H1 (cell line): ENCODE measurements around the gene CNRIP1. TPM values are rescaled to one million over a fixed set of nuclear protein-coding genes. Genes with fewer than 3 reads are reported as not detected.

Experiments
- CTCF ChIA-PET: fragments of 300-600 bp; sonication (Branson Sonifier 250); formaldehyde crosslinking; loops from one replicate; lab custom pipeline; 2021; ENCODE audit not compliant: partially characterized antibody; lab: Charles Lee
- POLR2A ChIA-PET: fragments of 300-600 bp; sonication (Branson Sonifier 250); formaldehyde crosslinking; loops from one replicate; lab custom pipeline; 2021; ENCODE audit warnings: inconsistent platforms; ENCODE audit not compliant: partially characterized antibody; lab: Charles Lee
- DNase-seq, 2 experiments: peaks; one replicate each; pipeline versions ENCODE4 v3.0.0 to v3.0.0-alpha.2; 2010 to 2022; ENCODE audit warnings: low spot score in 2 of 2, low read depth in 1 of 2, mixed read lengths in 1 of 2
- FAIRE-seq: peaks from 2 replicates; lab custom pipeline; 2011; peaks lifted over from hg19 to GRCh38; lab: Jason Lieb, UNC
- H2AFZ ChIP-seq: 2 replicates; pipeline ENCODE4 v1.8.1; 2012; ENCODE audit warnings: low read length, inconsistent platforms
- H2AK5ac ChIP-seq: 2 replicates; pipeline ENCODE4 v1.6.1; 2013; ENCODE audit warnings: low read depth, low read length
- H2BK120ac ChIP-seq: replicated peaks from 2 replicates; pipeline ENCODE3; 2013; ENCODE audit warnings: low read depth, low read length, inconsistent platforms
- H2BK12ac ChIP-seq: 2 replicates; pipeline ENCODE4 v1.6.1; 2013; ENCODE audit warnings: low read depth, low read length
- H2BK15ac ChIP-seq: 2 replicates; pipeline ENCODE4 v1.6.1; 2013; ENCODE audit warnings: low read length
- H2BK20ac ChIP-seq: 2 replicates; pipeline ENCODE4 v1.6.1; 2013; ENCODE audit warnings: low read length
- H2BK5ac ChIP-seq: 2 replicates; pipeline ENCODE4 v1.6.1; 2013; ENCODE audit warnings: low read depth, low read length
- H3K14ac ChIP-seq: 2 replicates; pipeline ENCODE4 v1.6.1; 2013; ENCODE audit warnings: inconsistent platforms; ENCODE audit not compliant: insufficient read length
- H3K18ac ChIP-seq: 2 replicates; pipeline ENCODE4 v1.6.1; 2013; ENCODE audit warnings: low read length; ENCODE audit errors: extremely low read depth
- H3K23ac ChIP-seq: 2 replicates; pipeline ENCODE4 v1.6.1; 2013; ENCODE audit warnings: inconsistent platforms; ENCODE audit not compliant: insufficient read length
- H3K23me2 ChIP-seq: 2 replicates; pipeline ENCODE4 v1.6.1; 2013; ENCODE audit warnings: low read depth, low read length
- H3K27ac ChIP-seq: 2 replicates; pipeline ENCODE4 v1.6.1; 2011; ENCODE audit warnings: low read depth, low read length, inconsistent platforms
- H3K27me3 ChIP-seq, 4 experiments: replicated peaks in 1 of 4; 1 replicate in 1 of 4; 2 replicates in 3 of 4; pipeline versions ENCODE4 v1.6.1 to v1.8.1; 2011 to 2013; ENCODE audit warnings: low read length in 3 of 4, mild to moderate bottlenecking in 3 of 4, inconsistent platforms in 2 of 4, mixed read lengths in 2 of 4, moderate library complexity in 1 of 4; ENCODE audit not compliant: control insufficient read depth in 3 of 4, insufficient read depth in 3 of 4; ENCODE audit errors: extremely low read depth in 1 of 4
- H3K36me3 ChIP-seq, 4 experiments: 2 replicates each; pipeline versions ENCODE4 v1.6.1 to v1.8.1; 2011 to 2013; ENCODE audit warnings: mild to moderate bottlenecking in 4 of 4, low read length in 3 of 4, moderate library complexity in 2 of 4, control low read depth in 1 of 4, inconsistent platforms in 1 of 4; ENCODE audit not compliant: insufficient read depth in 4 of 4, control insufficient read depth in 2 of 4
- H3K4ac ChIP-seq: replicated peaks from 2 replicates; pipeline ENCODE3; 2013; ENCODE audit warnings: low read length, low read depth, mixed read lengths, inconsistent platforms; ENCODE audit not compliant: insufficient read length
- H3K4me1 ChIP-seq, 4 experiments: replicated peaks in 1 of 4; 1 replicate in 1 of 4; 2 replicates in 3 of 4; pipeline versions ENCODE4 v1.6.1 to v1.8.1; 2011 to 2013; ENCODE audit warnings: low read length in 3 of 4, inconsistent platforms in 2 of 4, mixed read lengths in 1 of 4; ENCODE audit not compliant: insufficient read depth in 4 of 4, control insufficient read depth in 3 of 4
- H3K4me2 ChIP-seq, 2 experiments: 2 replicates each; pipeline versions ENCODE4 v1.6.1 to v1.8.1; 2011 to 2013; ENCODE audit warnings: low read depth in 2 of 2, low read length in 2 of 2, control low read depth in 1 of 2, inconsistent platforms in 1 of 2, mild to moderate bottlenecking in 1 of 2; ENCODE audit not compliant: insufficient read depth in 1 of 2
- H3K4me3 ChIP-seq, 4 experiments: fragments of 200-600, 300-600 bp in 1 of 4; sonication (generic), shearing (Covaris generic), sonication (Bioruptor Twin) in 1 of 4; 2 replicates each; pipeline versions ENCODE4 v1.5.1 to v1.8.1; 2011 to 2016; ENCODE audit warnings: low read length in 4 of 4, low read depth in 3 of 4, control low read depth in 2 of 4, inconsistent platforms in 2 of 4, mild to moderate bottlenecking in 2 of 4, mixed read lengths in 1 of 4, moderate library complexity in 1 of 4; ENCODE audit not compliant: insufficient read depth in 2 of 4; ENCODE audit errors: extremely low read depth in 1 of 4
- H3K56ac ChIP-seq: replicated peaks from 2 replicates; pipeline ENCODE3; 2013; ENCODE audit warnings: low read depth, mild to moderate bottlenecking, mixed read lengths, low read length, inconsistent platforms; ENCODE audit not compliant: insufficient read length
- H3K79me1 ChIP-seq: 2 replicates; pipeline ENCODE4 v1.6.1; 2013; ENCODE audit warnings: low read depth, low read length, control low read depth
- H3K79me2 ChIP-seq, 2 experiments: 2 replicates each; pipeline versions ENCODE4 v1.6.1 to v1.8.1; 2012 to 2013; ENCODE audit warnings: low read length in 2 of 2, mild to moderate bottlenecking in 2 of 2, inconsistent platforms in 1 of 2; ENCODE audit not compliant: insufficient read depth in 2 of 2, control insufficient read depth in 1 of 2
- H3K9ac ChIP-seq, 4 experiments: replicated peaks in 1 of 4; 1 replicate in 1 of 4; 2 replicates in 3 of 4; pipeline versions ENCODE4 v1.6.1 to v1.8.1; 2011 to 2013; ENCODE audit warnings: low read depth in 3 of 4, low read length in 3 of 4, control low read depth in 2 of 4, mild to moderate bottlenecking in 2 of 4, moderate library complexity in 2 of 4, inconsistent platforms in 1 of 4; ENCODE audit errors: extremely low read depth in 1 of 4
- H3K9me3 ChIP-seq, 2 experiments: 2 replicates each; pipeline versions ENCODE4 v1.6.1 to v1.8.1; 2012 to 2013; ENCODE audit warnings: mild to moderate bottlenecking in 2 of 2, moderate library complexity in 2 of 2, control low read depth in 1 of 2, inconsistent platforms in 1 of 2, low read depth in 1 of 2, low read length in 1 of 2, mixed read lengths in 1 of 2; ENCODE audit not compliant: insufficient read depth in 2 of 2
- H4K20me1 ChIP-seq, 2 experiments: replicated peaks in 1 of 2; 2 replicates each; pipeline versions ENCODE3 to v1.8.1; 2011 to 2013; ENCODE audit warnings: inconsistent platforms in 2 of 2, low read length in 2 of 2, mild to moderate bottlenecking in 1 of 2; ENCODE audit not compliant: insufficient read depth in 2 of 2, control insufficient read depth in 1 of 2
- H4K5ac ChIP-seq: 2 replicates; pipeline ENCODE4 v1.6.1; 2013; ENCODE audit warnings: low read length, low read depth, mixed read lengths, inconsistent platforms; ENCODE audit not compliant: insufficient read length
- H4K8ac ChIP-seq: 2 replicates; pipeline ENCODE4 v1.8.0; 2013; ENCODE audit warnings: mild to moderate bottlenecking, moderate library complexity, low read length, inconsistent platforms; ENCODE audit not compliant: insufficient read depth; ENCODE audit errors: extremely low read depth
- H4K91ac ChIP-seq: replicated peaks from 2 replicates; pipeline ENCODE3; 2013; ENCODE audit warnings: low read length, mixed read lengths, inconsistent platforms; ENCODE audit not compliant: insufficient read length
- JUN ChIP-seq: IDR thresholded peaks from 2 replicates; pipeline ENCODE4 v1.6.1; 2011; ENCODE audit warnings: low read depth, mild to moderate bottlenecking, improper control_type of control experiment, low read length
- NRF1 ChIP-seq: IDR thresholded peaks from 2 replicates; pipeline ENCODE4 v1.6.1; 2011; ENCODE audit warnings: mild to moderate bottlenecking, low read depth, low read length, improper control_type of control experiment
- RXRA ChIP-seq: IDR thresholded peaks from 2 replicates; pipeline ENCODE4 v1.6.1; 2011; ENCODE audit warnings: low read depth, mild to moderate bottlenecking, low read length, moderate library complexity; ENCODE audit not compliant: insufficient read depth
- YY1 ChIP-seq: IDR thresholded peaks from 2 replicates; pipeline ENCODE4 v1.6.1; 2011; ENCODE audit warnings: low read depth, mild to moderate bottlenecking, low read length
- polyA plus RNA-seq, 7 experiments: library from polyadenylated mRNA; depleted of rRNA in 3 of 7; stranded (reverse) in 5 of 7; unstranded in 2 of 7; fragments of >200 nt in 5 of 7; fragments of 200-250 nt in 2 of 7; gene quantifications; 1 replicate in 5 of 7; 2 replicates in 1 of 7; 4 replicates in 1 of 7; pipeline versions ENCODE4 v1.2.1 to v1.2.3, GENCODE V29; 2011 to 2013; ENCODE audit warnings: missing spikeins in 2 of 7, mixed read lengths in 2 of 7
- total RNA-seq: library from RNA; stranded (reverse); fragmentation: NEBNext Ultra II Directional; extraction: Animal tissue kit (Norgen Biotek cat#: 25700); gene quantifications from 2 replicates; pipeline ENCODE4 v1.2.1, GENCODE V29; 2021
- TF ChIP-seq, protein P1 (sequence below): IDR thresholded peaks from 2 replicates; pipeline ENCODE4 v1.6.1; 2012; ENCODE audit warnings: inconsistent platforms

CNRIP1 gene
- total and polyA plus RNA-seq, 2 of the 8 experiments (the other 6 are each of a cell fraction or from before 2014, with no cell fraction given): 4.6 to 7.0 TPM

DNA sequence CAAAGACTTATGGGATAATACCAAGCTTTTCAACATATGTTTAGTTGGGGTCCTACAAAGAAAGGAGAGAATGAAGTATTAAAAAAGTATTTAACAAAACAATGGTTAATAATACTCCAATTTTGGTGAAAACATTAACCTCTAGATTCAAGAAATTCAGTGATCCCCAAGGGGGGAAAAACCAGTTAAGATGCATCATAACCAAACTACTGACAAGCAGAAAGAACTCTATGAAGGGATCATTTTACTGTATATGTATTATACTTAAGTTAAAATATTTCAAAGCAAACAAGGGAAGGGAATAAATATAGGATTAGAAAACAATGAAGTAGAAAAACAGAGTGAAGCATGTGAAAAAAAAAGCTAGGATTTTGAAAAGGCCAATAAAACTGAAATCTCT lies 8.7 kb downstream of the CNRIP1 start:
- Histone ChIP-seq H4K5ac (no peak overlapping the region), H2BK5ac (no peak overlapping the region), H3K18ac (no peak overlapping the region), H3K23me2 (no peaks in the 10 kb centered on the region), H3K4ac (no peak overlapping the region), H3K27ac (no peak overlapping the region), H2BK15ac (no peak overlapping the region), H3K79me1 (no peaks in the 10 kb centered on the region), H3K4me1 (no peaks in the 10 kb centered on the region), H3K9me3 (no peaks in the 10 kb centered on the region), H2BK12ac (no peak overlapping the region), H3K4me2 (no peak overlapping the region), H4K20me1 (no peaks in the 10 kb centered on the region), H2BK20ac (no peak overlapping the region), H2AFZ (no peak overlapping the region), H4K8ac (no peak overlapping the region), H3K56ac (no peak overlapping the region), H3K14ac (no peak overlapping the region), H3K9ac (no peak overlapping the region), H3K79me2 (no peaks in the 10 kb centered on the region), H2BK120ac (no peak overlapping the region), H3K4me3 (no peak overlapping the region), H2AK5ac (no peak overlapping the region), H3K36me3 (no peaks in the 10 kb centered on the region), H3K27me3 (no peaks in the 10 kb centered on the region), H4K91ac (no peak overlapping the region), H3K23ac (no peak overlapping the region)
- CTCF ChIA-PET: interaction anchor here (1.1 to 2.5 kb wide), 5 partner anchors 14 to 131 kb away, joined by 3 to 8 read pairs (median 4); no protein-coding TSS in a partner anchor
- DNase-seq (no peak), FAIRE-seq (no peak)
- TF ChIP-seq YY1 (no peak), RXRA (no peak), NRF1 (no peak), JUN (no peak)
- TF ChIP-seq, protein P1, sequence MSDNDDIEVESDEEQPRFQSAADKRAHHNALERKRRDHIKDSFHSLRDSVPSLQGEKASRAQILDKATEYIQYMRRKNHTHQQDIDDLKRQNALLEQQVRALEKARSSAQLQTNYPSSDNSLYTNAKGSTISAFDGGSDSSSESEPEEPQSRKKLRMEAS: no peak
- POLR2A ChIA-PET: no interaction called here
